ENCODE measurements around the gene HPCAL1.

Gene HPCAL1

DNA sequence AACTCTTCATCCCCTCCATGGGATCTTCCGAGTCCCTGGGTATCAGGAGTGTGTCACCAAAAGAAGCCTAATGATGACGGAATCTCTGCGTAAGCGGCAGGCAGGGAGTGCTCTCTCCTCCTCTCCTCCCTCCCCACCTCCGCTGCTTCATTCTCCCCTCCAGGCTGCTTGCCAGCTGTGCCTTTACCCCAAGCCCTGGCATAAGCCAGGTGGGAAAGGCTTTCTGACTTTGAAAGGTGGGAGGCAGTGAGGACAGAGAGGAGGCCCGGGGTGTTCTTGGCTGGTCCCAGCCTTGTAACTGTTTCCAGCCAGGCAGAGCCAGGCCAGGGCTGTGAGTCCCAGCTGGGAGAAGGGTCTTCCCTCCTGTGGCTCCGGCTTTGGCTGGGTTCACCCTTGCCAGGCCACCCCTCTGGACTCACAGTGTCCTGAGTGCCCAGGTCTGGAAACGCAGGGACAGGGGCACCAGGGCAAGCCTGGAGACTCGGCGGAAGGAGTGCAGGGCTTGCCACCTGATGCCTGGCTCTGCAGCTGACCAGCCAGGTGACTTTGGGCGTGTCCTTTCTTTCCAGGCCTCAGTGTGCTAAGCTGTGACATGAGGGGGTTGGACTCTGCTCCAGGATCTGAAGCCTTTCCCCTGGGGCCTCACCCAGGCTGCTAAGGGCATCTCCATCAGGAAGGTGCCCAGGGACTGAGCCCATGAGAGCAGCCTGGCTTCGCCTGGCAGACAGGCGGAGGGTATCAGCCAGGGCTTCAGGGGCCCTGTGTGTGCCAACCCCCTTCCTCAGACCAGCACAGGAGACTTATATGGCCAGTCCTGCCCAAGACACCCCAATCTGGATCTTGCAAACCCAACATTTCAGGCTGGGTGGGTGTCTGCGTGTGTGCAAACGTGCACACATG is 32.7 kb upstream of the HPCAL1 start:
- DNase-seq, result no peak

DNA sequence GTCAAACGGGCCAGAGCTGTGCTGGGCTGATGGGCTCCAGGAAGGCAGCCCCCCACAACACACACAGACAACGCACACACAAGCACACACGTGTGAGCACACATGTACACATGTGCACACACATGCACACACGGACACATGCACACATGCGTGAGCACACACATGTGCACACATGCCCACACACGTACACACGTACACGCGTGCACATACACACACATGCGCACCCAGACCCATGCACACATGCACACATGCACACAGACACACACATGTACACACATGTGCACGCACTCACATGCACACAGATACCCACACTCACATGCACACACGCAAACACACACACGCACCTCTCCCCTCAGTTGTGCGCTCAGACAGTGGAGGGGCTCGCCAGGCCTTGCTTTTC is 31.2 kb upstream of the HPCAL1 start:
- no peak for DNase-seq

- DNase-seq, result no peak
These were observed 30.8 kb upstream of the HPCAL1 start for GRCh38 chr2:10271946-10272345.

DNA sequence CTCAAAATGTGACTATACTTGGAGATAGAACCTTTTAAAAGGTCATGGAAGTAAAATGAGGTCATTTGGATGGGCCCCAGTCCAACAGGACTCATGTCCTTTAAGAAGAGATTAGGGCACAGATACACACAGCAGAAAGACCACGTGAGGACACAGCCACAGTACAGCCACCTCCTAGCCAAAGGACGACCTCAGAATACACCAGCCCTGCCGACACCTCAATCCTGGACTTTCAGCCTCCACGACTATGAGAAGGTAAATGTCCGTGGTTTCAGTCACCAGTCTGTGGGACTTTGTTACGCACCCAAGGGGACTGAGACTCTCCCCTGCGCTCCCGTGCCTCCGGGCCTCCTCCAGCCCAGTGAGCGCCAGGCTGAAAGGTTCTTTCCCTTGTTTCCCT is 30.2 kb upstream of the HPCAL1 start:
- DNase-seq, result no peak

GRCh38 chr2:10273215-10274175 is 29.2 kb upstream of the HPCAL1 start:
- no peak for DNase-seq

DNA sequence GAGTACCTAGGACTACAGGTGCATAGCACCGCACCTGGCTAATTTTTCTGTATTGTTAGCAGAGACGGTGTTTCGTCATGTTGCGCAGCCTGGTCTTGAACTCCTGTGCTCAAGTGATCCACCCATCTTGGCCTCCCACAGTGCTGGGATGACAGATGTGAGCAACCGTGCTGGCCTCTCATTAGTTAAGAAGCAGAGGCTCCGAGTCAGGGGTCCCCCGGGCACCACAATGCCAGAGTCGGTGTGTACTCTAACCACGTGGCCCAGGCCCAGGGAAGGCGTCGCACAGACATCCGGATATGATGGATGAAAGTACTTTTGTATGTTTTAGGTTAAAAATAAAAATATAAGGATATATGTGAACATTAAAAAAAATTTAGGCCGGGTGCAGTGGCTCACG is 28.3 kb upstream of the HPCAL1 start:
- no peak for DNase-seq

- no peak for DNase-seq
These were observed 27.5 kb upstream of the HPCAL1 start for GRCh38 chr2:10274983-10275802.

DNA sequence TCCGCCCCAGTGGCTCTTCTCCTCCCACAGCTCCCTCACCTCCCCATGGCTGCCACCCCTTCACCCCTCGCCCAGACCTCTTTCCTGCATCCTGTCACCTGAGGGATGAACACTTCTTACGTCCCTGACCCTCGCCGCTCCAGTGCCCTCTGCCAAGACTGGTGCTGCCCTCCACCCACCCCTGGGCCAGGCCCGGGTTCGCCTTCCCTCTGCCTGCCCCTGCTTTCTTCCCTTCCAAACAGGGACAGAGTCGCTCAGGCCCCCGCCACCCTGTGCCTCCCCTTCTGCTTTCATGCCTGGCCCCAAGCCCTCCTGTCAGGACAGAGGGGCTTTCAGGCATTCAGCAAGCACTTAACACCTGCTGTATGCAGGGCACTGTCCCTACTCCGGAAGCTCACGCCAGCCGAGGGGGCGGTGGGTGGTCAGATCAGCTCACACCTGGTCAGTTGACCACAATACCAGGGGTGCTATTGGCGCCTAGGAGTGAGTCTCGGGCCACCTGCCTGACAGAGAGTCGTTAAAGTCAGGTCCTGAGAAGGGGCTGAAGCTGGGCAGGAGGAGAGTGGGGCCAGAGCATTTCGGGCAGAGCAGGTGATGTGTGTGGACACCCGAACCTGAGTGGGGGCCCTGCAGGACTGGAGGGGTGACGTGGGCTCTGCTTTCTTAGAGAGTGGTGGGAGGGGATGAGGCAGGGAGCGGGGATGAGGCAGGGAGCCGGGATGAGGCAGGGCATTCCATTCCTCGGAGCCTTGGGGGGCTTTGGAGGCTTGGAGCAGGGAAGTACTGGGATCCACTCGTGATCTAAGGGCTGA is 26.0 kb upstream of the HPCAL1 start:
- no peak for DNase-seq

- DNase-seq, result no peak
These were observed 25.2 kb upstream of the HPCAL1 start for GRCh38 chr2:10277293-10278028.

DNA sequence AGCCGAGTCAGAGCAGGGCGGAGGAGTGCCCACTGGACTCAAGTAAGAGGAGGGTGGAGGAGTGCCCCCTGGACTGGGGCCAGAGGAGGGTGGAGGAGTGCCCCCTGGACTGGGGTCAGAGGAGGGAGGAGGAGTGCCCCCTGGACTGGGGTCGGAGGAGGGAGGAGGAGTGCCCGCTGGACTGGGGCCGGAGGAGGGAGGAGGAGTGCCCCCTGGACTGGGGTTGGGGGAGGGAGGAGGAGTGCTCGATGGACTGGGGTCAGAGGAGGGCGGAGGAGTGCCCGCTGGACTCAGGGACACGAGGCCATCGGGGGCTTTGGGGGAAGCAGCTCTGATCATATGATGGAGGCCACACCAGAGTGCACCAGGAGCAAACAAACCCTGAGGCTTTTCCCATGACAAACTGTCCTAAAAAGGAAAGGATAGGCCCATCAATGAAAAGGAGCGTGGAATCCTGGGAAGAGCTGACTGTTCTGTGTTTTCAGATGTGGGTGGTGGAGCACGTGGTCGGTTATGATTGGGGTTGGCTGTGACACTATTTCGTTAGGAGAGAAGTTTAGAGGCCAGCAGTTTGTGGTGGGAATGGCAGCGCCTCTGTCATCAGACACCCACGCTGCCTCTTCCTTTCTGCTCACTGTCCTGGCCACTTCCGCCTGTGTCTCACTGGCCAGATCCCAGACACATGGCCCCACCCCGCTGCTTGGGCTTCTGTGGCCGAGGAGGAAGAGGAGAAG is 24.5 kb upstream of the HPCAL1 start:
- no peak for DNase-seq

DNA sequence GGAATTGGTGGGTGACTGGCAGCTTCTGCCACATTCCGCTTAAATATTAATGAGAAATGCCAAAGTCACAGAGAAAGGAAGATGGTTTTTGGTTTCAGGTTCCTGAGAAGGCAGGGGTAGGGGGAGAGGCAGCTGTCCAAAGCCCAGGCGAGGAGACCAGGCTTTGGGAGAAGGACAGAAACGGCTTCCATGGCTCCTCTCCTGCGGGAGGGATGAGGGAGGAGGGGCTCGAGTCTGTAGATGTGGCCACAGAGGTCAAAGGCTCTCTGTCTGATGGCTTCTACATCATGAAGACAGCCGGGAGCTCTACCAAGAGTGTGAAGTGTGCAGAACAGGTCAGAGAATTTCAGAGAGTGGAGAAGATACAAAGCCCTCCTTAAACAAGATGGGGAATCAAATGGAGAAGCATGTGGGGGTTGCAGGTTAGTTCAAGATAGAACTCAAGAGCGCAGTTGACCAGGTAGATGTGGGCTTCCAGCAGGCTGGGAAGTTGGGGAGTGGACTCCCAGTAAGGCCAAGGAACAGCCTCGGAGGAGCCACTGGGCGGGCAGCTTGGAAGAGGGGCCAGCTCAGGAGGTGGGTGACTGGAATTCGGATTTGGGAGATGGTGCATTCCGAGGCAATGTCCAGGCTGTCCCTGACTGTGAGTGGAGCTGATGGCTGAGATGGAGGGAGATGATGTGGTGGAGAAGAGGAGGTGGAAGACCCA is 23.8 kb upstream of the HPCAL1 start:
- DNase-seq, result no peak

- no peak for DNase-seq
These were observed 23.2 kb upstream of the HPCAL1 start for GRCh38 chr2:10279472-10279870.

GRCh38 chr2:10279946-10280463 is 22.7 kb upstream of the HPCAL1 start:
- no peak for DNase-seq

- no peak for DNase-seq
These were observed 20.8 kb upstream of the HPCAL1 start for GRCh38 chr2:10281891-10282290.

DNA sequence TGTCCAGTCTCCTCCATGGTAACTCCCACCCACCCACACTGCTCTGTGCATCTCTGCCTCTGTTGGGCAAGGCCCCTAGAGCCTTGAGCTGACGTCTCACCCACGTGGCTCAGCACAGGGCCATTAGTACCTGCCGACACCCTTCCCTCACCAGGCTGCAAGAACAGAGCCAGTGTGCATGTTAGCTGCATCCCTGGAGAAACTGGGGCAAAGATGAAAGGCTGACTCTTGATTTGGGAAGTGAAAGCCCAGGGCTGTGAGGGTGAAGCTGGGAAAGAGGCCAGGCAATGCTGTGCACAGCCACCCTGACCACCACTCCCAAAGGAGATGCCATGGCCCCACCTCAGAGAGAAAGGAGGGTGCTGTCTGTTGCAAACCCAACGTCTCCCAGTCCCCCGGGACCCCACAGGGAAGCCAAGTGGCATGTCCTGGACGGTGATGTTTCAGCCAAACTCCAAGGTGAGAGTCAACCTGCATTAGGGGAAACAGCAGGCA is 20.0 kb upstream of the HPCAL1 start:
- no peak for DNase-seq

GRCh38 chr2:10283106-10284062 is 19.3 kb upstream of the HPCAL1 start:
- no peak for DNase-seq

GRCh38 chr2:10284108-10284870 is 18.4 kb upstream of the HPCAL1 start:
- no peak for DNase-seq
